Panc1 (cell line): ENCODE data around the gene ZBED4.

Experiments
- POLR2AphosphoS5 ChIP-seq: IDR thresholded peaks from 2 replicates; pipeline ENCODE4 v1.6.1; 2012; ENCODE audit warnings: mild to moderate bottlenecking, low read depth, low read length, moderate library complexity
- TCF7L2 ChIP-seq: IDR thresholded peaks from 2 replicates; pipeline ENCODE4 v1.6.1; 2011; ENCODE audit warnings: mild to moderate bottlenecking, low read depth, low read length, inconsistent platforms
- TF ChIP-seq, protein P1 (sequence below): fragments of 450-650 bp; IDR thresholded peaks from 2 replicates; pipeline ENCODE4 v1.5.1; 2017; ENCODE audit warnings: mild to moderate bottlenecking
- TF ChIP-seq, protein P2 (sequence below), 2 experiments: IDR thresholded peaks; 2 replicates each; pipeline ENCODE4 v1.6.1; 2011 to 2012; ENCODE audit warnings: low read depth in 2 of 2, control low read depth in 1 of 2, low read length in 1 of 2, mild to moderate bottlenecking in 1 of 2, moderate library complexity in 1 of 2; ENCODE audit not compliant: insufficient read depth in 1 of 2

DNA sequence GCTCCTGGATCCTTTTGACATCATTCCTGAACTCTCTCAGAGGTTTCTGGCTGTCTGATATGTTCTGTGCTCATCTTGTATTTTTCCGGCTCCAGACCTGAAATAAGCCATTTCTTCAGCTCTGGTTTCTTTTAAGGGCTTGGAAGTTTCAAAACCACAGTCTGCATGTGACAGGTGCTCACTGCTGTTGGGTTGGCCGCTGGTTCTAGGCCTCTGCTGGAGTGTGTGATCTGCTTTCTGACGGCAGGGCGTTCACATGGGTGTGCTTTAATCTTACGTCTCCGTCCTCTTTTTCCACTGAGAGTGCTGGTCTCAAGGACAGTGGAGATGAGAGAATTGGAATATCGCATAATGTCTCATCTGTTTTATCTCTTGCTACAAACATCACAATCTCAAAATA is 10.3 kb downstream of the ZBED4 start:
- TF ChIP-seq, protein P1, sequence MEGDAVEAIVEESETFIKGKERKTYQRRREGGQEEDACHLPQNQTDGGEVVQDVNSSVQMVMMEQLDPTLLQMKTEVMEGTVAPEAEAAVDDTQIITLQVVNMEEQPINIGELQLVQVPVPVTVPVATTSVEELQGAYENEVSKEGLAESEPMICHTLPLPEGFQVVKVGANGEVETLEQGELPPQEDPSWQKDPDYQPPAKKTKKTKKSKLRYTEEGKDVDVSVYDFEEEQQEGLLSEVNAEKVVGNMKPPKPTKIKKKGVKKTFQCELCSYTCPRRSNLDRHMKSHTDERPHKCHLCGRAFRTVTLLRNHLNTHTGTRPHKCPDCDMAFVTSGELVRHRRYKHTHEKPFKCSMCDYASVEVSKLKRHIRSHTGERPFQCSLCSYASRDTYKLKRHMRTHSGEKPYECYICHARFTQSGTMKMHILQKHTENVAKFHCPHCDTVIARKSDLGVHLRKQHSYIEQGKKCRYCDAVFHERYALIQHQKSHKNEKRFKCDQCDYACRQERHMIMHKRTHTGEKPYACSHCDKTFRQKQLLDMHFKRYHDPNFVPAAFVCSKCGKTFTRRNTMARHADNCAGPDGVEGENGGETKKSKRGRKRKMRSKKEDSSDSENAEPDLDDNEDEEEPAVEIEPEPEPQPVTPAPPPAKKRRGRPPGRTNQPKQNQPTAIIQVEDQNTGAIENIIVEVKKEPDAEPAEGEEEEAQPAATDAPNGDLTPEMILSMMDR, result no peak
- no peak for TF ChIP-seq TCF7L2
- TF ChIP-seq, protein P2, sequence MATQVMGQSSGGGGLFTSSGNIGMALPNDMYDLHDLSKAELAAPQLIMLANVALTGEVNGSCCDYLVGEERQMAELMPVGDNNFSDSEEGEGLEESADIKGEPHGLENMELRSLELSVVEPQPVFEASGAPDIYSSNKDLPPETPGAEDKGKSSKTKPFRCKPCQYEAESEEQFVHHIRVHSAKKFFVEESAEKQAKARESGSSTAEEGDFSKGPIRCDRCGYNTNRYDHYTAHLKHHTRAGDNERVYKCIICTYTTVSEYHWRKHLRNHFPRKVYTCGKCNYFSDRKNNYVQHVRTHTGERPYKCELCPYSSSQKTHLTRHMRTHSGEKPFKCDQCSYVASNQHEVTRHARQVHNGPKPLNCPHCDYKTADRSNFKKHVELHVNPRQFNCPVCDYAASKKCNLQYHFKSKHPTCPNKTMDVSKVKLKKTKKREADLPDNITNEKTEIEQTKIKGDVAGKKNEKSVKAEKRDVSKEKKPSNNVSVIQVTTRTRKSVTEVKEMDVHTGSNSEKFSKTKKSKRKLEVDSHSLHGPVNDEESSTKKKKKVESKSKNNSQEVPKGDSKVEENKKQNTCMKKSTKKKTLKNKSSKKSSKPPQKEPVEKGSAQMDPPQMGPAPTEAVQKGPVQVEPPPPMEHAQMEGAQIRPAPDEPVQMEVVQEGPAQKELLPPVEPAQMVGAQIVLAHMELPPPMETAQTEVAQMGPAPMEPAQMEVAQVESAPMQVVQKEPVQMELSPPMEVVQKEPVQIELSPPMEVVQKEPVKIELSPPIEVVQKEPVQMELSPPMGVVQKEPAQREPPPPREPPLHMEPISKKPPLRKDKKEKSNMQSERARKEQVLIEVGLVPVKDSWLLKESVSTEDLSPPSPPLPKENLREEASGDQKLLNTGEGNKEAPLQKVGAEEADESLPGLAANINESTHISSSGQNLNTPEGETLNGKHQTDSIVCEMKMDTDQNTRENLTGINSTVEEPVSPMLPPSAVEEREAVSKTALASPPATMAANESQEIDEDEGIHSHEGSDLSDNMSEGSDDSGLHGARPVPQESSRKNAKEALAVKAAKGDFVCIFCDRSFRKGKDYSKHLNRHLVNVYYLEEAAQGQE (IDR thresholded peaks at IDR 0.05; ENCODE audit: insufficient read depth in 1 of 2, low read depth in 2 of 2, low read length in 1 of 2), result no peak
- TF ChIP-seq POLR2AphosphoS5, result no peak
